Measurements from ENCODE around the gene HPSE2.

The HPSE2 gene

DNA sequence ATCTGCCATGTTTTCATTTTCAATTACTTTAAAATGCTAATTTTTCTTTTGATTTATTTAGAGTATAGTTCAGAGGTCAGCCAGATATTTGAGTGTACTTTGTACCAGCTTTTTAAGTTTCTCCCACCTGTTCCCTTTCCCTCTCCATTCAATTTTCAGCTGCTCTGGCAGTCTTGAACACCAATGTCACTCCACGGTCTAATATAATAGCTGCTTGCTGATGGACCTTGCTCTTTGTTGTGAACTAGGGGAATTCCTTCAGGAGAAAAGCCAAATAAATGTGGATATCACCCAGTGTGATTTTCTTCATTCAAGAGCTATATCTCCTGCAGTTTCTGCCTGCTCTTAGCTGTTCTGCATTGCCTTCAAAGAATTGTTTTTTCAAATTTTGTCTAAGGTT is 785.0 kb downstream of the HPSE2 start:
- DNase-seq: no peak

GRCh38 chr10:98449287-98449686 is 786.4 kb downstream of the HPSE2 start:
- no peak for DNase-seq

DNA sequence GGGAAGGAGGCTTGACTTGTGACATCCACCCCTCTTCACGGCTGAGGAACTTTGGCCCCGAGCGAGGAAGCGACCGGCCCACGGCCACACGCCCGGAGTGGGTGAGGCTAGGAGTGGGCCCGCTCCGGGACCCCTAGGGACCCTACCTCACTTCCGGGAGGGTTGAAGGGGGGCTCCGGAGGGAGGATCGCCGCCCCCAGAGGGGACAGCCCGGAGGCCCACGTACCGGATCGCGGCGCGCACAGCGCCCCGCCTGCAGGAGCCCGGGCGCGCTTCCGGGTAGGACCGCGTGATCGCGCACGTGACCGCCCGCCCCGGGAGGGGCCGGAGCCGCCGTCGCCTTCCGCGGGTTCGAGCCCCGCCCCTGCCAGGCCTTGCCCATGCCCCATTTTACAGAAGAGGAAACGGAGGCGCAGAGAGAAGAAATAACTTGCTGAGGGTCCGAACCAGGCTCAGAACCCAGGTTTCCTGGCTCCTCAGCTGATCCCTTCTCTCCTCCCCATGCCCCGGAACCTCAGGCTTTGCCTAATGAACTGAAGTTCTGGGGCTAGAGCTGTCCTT is 788.9 kb downstream of the HPSE2 start, which contains the start of gene HPS1:
HPS1 (minus strand) TSS at position 275 of the 561 bp plus-strand sequence. CDS start 3,695 bp downstream, outside the sequence.
- no peak for DNase-seq

GRCh38 chr10:98446151-98446660 is 789.4 kb downstream of the HPSE2 start:
- DNase-seq: no peak

DNA sequence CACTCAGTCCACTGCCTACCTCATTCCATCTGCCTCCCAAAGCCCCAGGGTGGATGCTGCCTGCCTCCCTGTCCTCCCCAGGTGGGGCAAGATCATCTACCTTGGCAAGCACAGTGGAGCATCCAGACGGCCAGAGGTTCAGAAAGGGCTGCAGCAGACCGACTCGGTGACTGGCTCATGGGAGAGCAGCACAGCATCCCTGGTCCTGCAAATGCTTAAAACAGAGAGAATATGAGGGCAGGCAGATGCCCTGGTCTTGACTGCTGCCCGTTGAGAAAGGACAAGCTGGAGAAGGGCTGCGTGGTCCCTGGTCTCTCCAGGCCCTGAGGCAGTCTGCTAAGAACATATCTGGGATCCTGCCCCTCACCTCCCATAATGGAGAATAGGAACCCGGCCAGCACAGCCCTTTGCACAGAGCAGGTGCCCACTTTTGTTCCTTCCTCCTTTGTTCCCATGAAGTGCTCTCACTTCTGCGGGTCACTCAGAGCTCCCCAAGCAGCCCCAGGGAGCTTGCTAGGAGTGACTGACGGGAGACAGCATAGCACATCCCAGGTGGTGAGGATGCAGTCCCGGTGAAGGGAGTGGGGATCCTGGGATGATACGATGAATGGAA is 790.3 kb downstream of the HPSE2 start:
- DNase-seq: no peak

DNA sequence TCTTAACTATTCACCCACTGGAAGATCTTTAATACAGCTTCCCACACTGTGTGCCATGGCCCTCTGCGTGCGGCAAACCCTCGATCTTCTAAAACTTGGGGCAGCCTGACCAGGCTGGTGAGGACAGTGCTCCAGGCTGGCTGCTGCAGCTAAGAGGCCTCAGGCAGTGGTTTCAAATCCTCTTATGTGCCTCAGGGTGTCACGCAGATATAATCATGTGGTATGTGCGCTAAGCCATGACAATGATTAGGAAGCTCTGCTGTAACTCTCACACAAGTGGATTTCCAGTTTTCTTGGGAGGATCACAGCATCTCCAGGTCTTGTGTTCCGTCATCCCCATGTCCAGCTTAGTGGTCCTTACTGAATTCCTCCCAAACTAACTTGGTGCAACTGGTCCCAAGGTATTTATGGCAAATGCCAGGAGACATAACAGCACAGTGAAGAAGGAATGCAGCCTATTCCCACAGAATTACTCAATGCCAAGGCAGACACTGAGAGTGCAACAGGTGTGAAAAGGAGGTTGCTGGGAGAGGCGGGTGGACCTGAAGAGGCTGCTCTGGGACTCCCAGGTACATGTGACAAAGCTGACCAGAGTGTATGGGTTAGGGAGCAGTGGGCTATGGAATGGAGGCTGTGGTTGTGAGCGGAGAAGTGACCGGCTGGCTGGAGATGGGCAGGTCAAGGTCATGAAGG is 791.2 kb downstream of the HPSE2 start:
- DNase-seq: no peak

- DNase-seq: no peak
Measured at GRCh38 chr10:98438715-98439114, 796.9 kb downstream of the HPSE2 start.

DNA sequence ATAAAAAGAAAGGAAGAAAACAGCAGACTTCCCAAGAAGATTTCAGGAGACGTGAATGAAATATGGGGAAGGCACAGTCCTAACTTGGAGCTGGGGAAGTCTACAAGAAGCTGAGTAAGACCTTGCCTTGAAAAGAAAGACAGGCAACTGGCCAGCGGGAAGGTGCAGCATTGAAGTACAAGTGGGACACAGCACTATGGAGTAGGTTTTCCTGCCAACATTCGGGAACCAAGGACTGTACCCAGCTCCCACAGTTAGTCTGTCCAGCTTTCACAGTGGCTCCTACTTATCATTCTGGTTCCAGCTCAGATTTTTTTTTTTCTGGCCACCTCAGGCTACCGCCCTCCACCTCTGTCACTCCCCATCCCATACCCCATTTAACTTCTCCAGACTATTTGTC is 798.9 kb downstream of the HPSE2 start:
- no peak for DNase-seq

- DNase-seq: no peak
Measured at GRCh38 chr10:98435178-98435577, 800.5 kb downstream of the HPSE2 start.

- no peak for DNase-seq
Measured at GRCh38 chr10:98433881-98434732, 801.5 kb downstream of the HPSE2 start.

GRCh38 chr10:98433371-98433770 is 802.3 kb downstream of the HPSE2 start:
- no peak for DNase-seq

GRCh38 chr10:98432330-98432729 is 803.3 kb downstream of the HPSE2 start:
- no peak for DNase-seq

DNA sequence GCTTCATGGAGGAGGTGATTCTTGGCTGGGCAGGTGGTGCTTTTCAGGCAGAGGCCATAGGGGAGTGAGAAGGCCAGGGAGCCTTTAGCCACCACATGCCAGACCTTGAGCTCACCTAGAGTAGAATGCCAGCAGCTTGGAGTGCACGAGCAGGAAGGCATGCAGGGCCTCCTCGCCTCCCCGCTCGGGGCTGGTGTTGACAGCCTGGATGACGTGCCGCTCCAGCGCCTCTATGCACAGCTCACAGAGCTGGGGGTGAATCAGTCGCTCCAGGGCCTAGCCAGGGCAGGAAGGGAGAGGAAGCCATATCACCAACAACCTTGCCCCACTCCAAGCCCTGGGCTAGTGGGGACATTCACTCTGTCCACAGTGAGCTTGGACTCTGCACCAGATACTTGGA is 804.6 kb downstream of the HPSE2 start:
- no peak for DNase-seq

DNA sequence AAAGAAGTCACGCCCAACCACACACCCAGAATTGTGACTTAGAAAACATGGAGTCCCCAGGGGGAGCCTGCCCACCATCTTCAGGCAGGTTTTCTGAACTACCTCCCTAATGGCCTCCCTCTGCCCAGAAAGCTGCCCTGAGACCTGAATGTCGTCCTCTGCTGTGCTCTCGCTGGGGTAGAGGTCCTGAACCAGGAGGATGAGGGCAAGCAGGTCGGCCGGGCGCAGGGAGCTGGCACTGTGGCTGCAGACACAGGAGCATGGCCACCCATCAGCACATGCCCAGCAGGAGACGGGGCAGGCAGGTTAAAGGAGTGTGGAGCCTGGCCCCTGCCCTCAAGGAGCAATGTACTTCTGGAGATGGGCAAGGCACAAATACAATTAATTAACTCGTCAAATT is 805.2 kb downstream of the HPSE2 start:
- no peak for DNase-seq

- DNase-seq: no peak
Measured at GRCh38 chr10:98429320-98430072, 806.2 kb downstream of the HPSE2 start.

DNA sequence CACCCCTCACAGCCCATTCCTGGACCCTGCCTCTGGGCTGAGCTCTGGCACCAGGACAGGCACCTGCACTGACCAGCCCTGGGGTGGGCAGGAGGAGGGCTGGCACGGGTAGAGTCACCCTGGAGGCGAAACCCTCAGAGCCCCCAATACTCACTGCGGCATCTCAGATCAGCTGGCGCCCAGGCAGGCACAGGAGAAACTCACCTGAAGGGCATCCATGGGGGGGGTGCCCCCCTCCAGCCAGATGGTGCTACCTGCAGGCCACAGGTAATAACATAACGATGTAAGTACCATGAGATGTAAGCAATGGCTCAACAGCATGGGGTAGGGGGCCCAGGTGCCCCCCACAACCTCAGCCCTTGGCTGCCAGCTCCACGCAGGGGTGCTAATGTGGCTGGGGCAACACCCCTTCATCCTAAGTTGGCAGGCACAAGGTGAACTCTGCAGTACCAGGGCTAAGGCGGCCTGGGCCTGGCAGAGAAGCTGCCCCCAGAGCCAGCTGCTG is 808.6 kb downstream of the HPSE2 start:
- DNase-seq: no peak

GRCh38 chr10:98425511-98426352 is 809.9 kb downstream of the HPSE2 start:
- no peak for DNase-seq

DNA sequence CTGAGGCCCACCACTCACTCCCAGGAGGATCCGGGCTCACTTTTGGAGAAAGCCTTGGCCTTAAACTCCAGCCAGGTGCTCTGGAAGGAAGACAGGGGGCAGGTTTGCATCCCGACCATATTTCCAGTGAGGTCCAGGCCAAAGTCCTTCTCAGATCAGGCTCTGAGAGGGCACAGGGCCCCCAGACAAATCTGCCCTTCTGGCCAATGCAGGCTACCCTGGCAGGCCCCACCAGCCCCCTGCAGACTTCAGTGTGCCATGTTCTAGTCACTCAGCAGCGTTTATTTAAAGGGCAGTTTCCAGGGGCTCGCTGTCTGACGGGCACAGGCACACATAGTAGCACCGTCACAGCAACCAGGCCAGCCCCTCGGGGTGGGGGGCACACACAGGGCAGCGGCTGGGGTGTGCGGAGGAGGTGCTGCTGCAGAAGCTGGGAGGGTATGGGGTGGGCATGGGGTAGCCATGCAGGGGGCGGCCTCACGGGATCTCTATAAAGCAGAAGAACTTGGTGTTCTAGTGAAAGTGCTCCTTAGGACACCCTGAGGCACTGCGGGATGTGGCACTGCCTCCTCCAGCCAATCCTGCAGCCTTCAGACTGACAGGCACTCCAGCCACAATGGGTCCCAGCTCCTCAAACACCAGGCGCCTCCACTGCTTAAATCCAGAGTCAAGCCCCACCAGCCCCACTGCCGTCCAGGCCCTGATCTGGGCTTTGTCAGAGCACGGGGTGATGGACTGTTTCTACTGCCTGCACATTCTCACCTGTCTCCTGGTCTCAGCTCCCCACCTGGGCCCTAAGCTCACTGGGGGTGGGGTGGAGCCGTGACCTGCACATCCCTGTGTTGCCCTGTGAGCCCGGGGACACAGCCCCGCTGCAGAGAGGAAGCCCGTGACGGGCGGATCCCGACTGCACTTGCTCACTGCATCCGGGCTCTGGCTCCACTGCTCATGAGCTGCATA is 811.1 kb downstream of the HPSE2 start:
- DNase-seq: no peak

GRCh38 chr10:98423691-98424120 is 811.9 kb downstream of the HPSE2 start:
- no peak for DNase-seq

DNA sequence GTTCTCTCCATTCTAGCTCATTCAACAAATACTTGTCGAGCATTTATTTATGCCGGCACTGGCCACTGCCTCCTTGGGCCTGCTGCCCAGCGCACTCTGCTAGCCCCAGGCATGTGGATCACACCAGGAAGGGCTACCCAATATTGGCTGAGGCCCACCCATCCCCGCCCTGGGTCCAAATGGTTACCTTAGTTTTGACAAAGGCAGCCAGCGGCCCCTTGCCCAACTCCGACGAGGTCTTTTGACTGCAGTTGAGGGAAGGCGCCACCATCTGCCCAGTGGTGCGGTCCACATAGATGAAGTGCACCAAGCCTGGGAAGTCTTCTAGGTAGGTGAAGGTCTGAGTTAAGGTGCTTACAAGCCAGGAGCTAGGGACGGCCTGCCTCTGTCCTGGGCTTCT is 813.5 kb downstream of the HPSE2 start:
- DNase-seq: no peak
